HL-60 (cell line): ENCODE measurements around the gene SERPINB13.

Experiments used
- GABPA ChIP-seq: IDR thresholded peaks from 2 replicates; pipeline ENCODE4 v1.6.1; 2012; ENCODE audit warnings: low read depth
- POLR2AphosphoS5 ChIP-seq: IDR thresholded peaks from 2 replicates; pipeline ENCODE4 v1.6.1; 2012; ENCODE audit warnings: low read depth
- TF ChIP-seq, protein P1 (sequence below): IDR thresholded peaks from one replicate; pipeline ENCODE4 v1.5.1; 2011; ENCODE audit warnings: low read length, control low read depth, inconsistent platforms; ENCODE audit not compliant: insufficient read depth
- TF ChIP-seq, protein P2 (sequence below): IDR thresholded peaks from 2 replicates; pipeline ENCODE4 v1.6.1; 2012; ENCODE audit warnings: low read depth; ENCODE audit not compliant: insufficient replicate concordance

DNA sequence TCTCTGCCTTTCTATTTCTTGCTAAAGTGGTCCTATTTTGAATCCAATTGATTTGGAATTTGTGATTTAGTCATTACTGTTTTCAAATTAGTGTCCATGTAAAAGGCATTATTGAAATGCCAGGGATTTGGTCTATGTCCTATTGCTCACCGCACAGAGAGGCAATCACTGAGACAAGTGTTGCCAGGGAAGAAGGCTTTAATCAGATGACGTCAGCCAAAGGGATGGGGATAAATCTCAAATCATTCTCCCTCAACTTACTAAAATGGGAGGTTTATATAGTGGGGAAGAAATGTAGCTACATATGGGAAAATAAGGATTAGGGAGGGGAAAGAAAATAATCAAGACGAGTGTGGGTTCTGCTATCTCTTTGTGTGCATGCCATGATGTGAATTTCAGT lies 35.4 kb upstream of the SERPINB13 start:
- TF ChIP-seq, protein P1, sequence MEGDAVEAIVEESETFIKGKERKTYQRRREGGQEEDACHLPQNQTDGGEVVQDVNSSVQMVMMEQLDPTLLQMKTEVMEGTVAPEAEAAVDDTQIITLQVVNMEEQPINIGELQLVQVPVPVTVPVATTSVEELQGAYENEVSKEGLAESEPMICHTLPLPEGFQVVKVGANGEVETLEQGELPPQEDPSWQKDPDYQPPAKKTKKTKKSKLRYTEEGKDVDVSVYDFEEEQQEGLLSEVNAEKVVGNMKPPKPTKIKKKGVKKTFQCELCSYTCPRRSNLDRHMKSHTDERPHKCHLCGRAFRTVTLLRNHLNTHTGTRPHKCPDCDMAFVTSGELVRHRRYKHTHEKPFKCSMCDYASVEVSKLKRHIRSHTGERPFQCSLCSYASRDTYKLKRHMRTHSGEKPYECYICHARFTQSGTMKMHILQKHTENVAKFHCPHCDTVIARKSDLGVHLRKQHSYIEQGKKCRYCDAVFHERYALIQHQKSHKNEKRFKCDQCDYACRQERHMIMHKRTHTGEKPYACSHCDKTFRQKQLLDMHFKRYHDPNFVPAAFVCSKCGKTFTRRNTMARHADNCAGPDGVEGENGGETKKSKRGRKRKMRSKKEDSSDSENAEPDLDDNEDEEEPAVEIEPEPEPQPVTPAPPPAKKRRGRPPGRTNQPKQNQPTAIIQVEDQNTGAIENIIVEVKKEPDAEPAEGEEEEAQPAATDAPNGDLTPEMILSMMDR: no peak
- TF ChIP-seq, protein P2, sequence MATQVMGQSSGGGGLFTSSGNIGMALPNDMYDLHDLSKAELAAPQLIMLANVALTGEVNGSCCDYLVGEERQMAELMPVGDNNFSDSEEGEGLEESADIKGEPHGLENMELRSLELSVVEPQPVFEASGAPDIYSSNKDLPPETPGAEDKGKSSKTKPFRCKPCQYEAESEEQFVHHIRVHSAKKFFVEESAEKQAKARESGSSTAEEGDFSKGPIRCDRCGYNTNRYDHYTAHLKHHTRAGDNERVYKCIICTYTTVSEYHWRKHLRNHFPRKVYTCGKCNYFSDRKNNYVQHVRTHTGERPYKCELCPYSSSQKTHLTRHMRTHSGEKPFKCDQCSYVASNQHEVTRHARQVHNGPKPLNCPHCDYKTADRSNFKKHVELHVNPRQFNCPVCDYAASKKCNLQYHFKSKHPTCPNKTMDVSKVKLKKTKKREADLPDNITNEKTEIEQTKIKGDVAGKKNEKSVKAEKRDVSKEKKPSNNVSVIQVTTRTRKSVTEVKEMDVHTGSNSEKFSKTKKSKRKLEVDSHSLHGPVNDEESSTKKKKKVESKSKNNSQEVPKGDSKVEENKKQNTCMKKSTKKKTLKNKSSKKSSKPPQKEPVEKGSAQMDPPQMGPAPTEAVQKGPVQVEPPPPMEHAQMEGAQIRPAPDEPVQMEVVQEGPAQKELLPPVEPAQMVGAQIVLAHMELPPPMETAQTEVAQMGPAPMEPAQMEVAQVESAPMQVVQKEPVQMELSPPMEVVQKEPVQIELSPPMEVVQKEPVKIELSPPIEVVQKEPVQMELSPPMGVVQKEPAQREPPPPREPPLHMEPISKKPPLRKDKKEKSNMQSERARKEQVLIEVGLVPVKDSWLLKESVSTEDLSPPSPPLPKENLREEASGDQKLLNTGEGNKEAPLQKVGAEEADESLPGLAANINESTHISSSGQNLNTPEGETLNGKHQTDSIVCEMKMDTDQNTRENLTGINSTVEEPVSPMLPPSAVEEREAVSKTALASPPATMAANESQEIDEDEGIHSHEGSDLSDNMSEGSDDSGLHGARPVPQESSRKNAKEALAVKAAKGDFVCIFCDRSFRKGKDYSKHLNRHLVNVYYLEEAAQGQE: no peak
- TF ChIP-seq GABPA (no peak), POLR2AphosphoS5 (no peak)
